ENCODE measurements around the gene MAGEA3.

The MAGEA3 gene

GRCh38 chrX:152738560-152738959 lies 40.0 kb downstream of the MAGEA3 start:
- no peak for DNase-seq

All from NCI-H2227 treated with DMSO at 0.1 percent for 48 hours (cell line).